ENCODE measurements around the gene IFRD2. TPM values are rescaled to one million over a fixed set of nuclear protein-coding genes. Genes with fewer than 3 reads are reported as not detected.

Gene IFRD2
- total and polyA plus RNA-seq, 2 of the 8 experiments (the other 6 are each of a cell fraction or from before 2014, with no cell fraction given) = 76.7 to 88.8 TPM

GRCh38 chr3:50304601-50305000 is 12.4 kb upstream of the IFRD2 start:
- Histone ChIP-seq H2AK5ac (ENCODE audit: low read depth, low read length) (0 out of 2 replicates have a peak overlapping the region, but pooled peaks have one; percentile 24), H3K79me2 (ENCODE audit: control insufficient read depth in 1 of 2, insufficient read depth in 2 of 2, low read length in 2 of 2) (no peaks in the 10 kb centered on the region), H2BK5ac (ENCODE audit: low read depth, low read length) (no peak overlapping the region), H3K23ac (ENCODE audit: insufficient read length) (no peak overlapping the region), H3K27ac (ENCODE audit: low read depth, low read length) (no peak overlapping the region), H3K4ac (replicated peaks; ENCODE audit: insufficient read length, low read depth, low read length) (no peak overlapping the region), H3K36me3 (ENCODE audit: control insufficient read depth in 2 of 4, insufficient read depth in 4 of 4, low read length in 3 of 4) (no peaks in the 10 kb centered on the region), H3K79me1 (ENCODE audit: low read depth, low read length) (no peaks in the 10 kb centered on the region), H2BK120ac (replicated peaks; ENCODE audit: low read depth, low read length) (no peak overlapping the region), H4K5ac (ENCODE audit: insufficient read length, low read depth, low read length) (no peak overlapping the region), H3K9me3 (ENCODE audit: insufficient read depth in 2 of 2, low read depth in 1 of 2, low read length in 1 of 2) (peaks cover 9 to 20% of the 10 kb centered on the region in 2 experiments; a peak in 3 of 4 replicates), H4K8ac (ENCODE audit: extremely low read depth, insufficient read depth, low read length) (no peak overlapping the region), H2BK15ac (ENCODE audit: low read length) (no peak overlapping the region), H3K56ac (replicated peaks; ENCODE audit: insufficient read length, low read depth, low read length) (no peak overlapping the region), H3K23me2 (ENCODE audit: low read depth, low read length) (no peaks in the 10 kb centered on the region; the same call in 1 of the 2 replicates), H3K9ac (replicated peaks in 1 of 4; ENCODE audit: extremely low read depth in 1 of 4, low read depth in 3 of 4, low read length in 3 of 4) (no peak overlapping the region), H2AFZ (ENCODE audit: low read length) (no peak overlapping the region), H2BK12ac (ENCODE audit: low read depth, low read length) (no peak overlapping the region), H4K20me1 (replicated peaks in 1 of 2; ENCODE audit: control insufficient read depth in 1 of 2, insufficient read depth in 2 of 2, low read length in 2 of 2) (no peaks in the 10 kb centered on the region), H3K14ac (ENCODE audit: insufficient read length) (no peak overlapping the region), H3K18ac (ENCODE audit: extremely low read depth, low read length) (no peak overlapping the region), H3K4me2 (ENCODE audit: insufficient read depth in 1 of 2, low read depth in 2 of 2, low read length in 2 of 2) (no peak overlapping the region), H3K27me3 (replicated peaks in 1 of 4; ENCODE audit: control insufficient read depth in 3 of 4, extremely low read depth in 1 of 4, insufficient read depth in 3 of 4, low read length in 3 of 4) (no peaks in the 10 kb centered on the region), H4K91ac (replicated peaks; ENCODE audit: insufficient read length, low read length) (no peak overlapping the region), H3K4me1 (replicated peaks in 1 of 4; ENCODE audit: control insufficient read depth in 3 of 4, insufficient read depth in 4 of 4, low read length in 3 of 4) (peaks cover 0 to 20% (median 11%) of the 10 kb centered on the region in 4 experiments; a peak in 6 of 7 replicates), H2BK20ac (ENCODE audit: low read length) (no peak overlapping the region), H3K4me3 (ENCODE audit: extremely low read depth in 1 of 4, insufficient read depth in 2 of 4, low read depth in 3 of 4, low read length in 4 of 4) (no peak overlapping the region)
- FAIRE-seq = no peak
- no peak for DNase-seq (ENCODE audit: low read depth in 1 of 2, low spot score in 2 of 2)
- CTCF ChIA-PET (ENCODE audit: partially characterized antibody) = interaction anchor here (0.7 to 3.1 kb wide), 3 partner anchors 19 to 58 kb away, joined by 3 to 18 read pairs (median 3); partner anchors contain the start of genes HYAL2 and RASSF1
- POLR2A ChIA-PET (ENCODE audit: partially characterized antibody) = interaction anchor here (1.0 to 11.3 kb wide), 3 partner anchors 14 to 24 kb away, joined by 4 to 149 read pairs (median 15); partner anchors contain the start of genes HYAL2 and TUSC2
- TF ChIP-seq TAF1 (IDR thresholded peaks at IDR 0.05; ENCODE audit: low read depth, low read length) (no peak), JUN (IDR thresholded peaks at IDR 0.05; ENCODE audit: low read depth, low read length) (no peak), SP1 (IDR thresholded peaks at IDR 0.05; ENCODE audit: low read depth, low read length) (no peak), PHF8 (conservative IDR thresholded peaks at IDR 0.05; ENCODE audit: low read depth, low read length) (no peak), SUZ12 (IDR thresholded peaks at IDR 0.05; ENCODE audit: low read length) (no peak), KDM5A (IDR thresholded peaks at IDR 0.05; ENCODE audit: low read length) (no peak), CTCF (IDR thresholded peaks at IDR 0.05; ENCODE audit: control extremely low read depth in 1 of 3, insufficient read depth in 1 of 3, low read depth in 1 of 3, low read length in 3 of 3) (no peak), NRF1 (IDR thresholded peaks at IDR 0.05; ENCODE audit: low read depth, low read length) (no peak), SIX5 (IDR thresholded peaks at IDR 0.05; ENCODE audit: low read depth, low read length) (no peak), CBX5 (IDR thresholded peaks at IDR 0.05; ENCODE audit: low read depth, low read length) (no peak), EZH2 (IDR thresholded peaks at IDR 0.05; ENCODE audit: low read depth, low read length, severe bottlenecking) (no peak), BACH1 (IDR thresholded peaks at IDR 0.05; ENCODE audit: low read length) (no peak), SAP30 (IDR thresholded peaks at IDR 0.05; ENCODE audit: insufficient read depth, insufficient replicate concordance, low read length) (no peak)

All from H1 (cell line).